Activated CD4-positive, alpha-beta memory T cell treated with anti-CD3 and anti-CD28 coated beads for 36 hours (primary cell): Measurements from ENCODE around the gene COA8. TPM values are rescaled to one million over a fixed set of nuclear protein-coding genes. Genes with fewer than 3 reads are reported as not detected.

Experiments
- CTCF ChIA-PET: fragments of 350-600 bp; sonication (Branson Sonifier 250); formaldehyde crosslinking; loops from one replicate; lab custom pipeline; 2021; ENCODE audit warnings: antibody characterized with exemption, inconsistent platforms; lab: Charles Lee
- POLR2A ChIA-PET: fragments of 350-600 bp; sonication (Branson Sonifier 250); formaldehyde crosslinking; loops from one replicate; lab custom pipeline; 2021; ENCODE audit warnings: antibody characterized with exemption; lab: Charles Lee
- DNase-seq: peaks from one replicate; pipeline ENCODE4 v3.0.0-alpha.2; 2020
- H3K27ac Mint-ChIP-seq: one replicate; pipeline ENCODE4 v1.8.0; 2021; ENCODE audit warnings: mixed read lengths
- H3K27me3 Mint-ChIP-seq: one replicate; pipeline ENCODE4 v1.8.0; 2021; ENCODE audit warnings: mixed read lengths
- H3K36me3 Mint-ChIP-seq: one replicate; pipeline ENCODE4 v1.8.0; 2021; ENCODE audit warnings: mixed read lengths
- H3K4me1 Mint-ChIP-seq: one replicate; pipeline ENCODE4 v1.8.0; 2021; ENCODE audit warnings: low read depth, mixed read lengths
- H3K4me3 Mint-ChIP-seq: one replicate; pipeline ENCODE4 v1.8.0; 2021; ENCODE audit warnings: mild to moderate bottlenecking, mixed read lengths
- H3K9me3 Mint-ChIP-seq: one replicate; pipeline ENCODE4 v1.8.0; 2021; ENCODE audit warnings: mixed read lengths
- intact Hi-C: fragments of 100-400 bp; cut with micrococcal nuclease; formaldehyde crosslinking; loops from one replicate; pipeline ENCODE4 v1.15.1; 2023
- total RNA-seq, 2 experiments: library from RNA; stranded (reverse); gene quantifications; one replicate each; pipeline ENCODE4 v1.2.3, GENCODE V29; 2021

Gene COA8
- total RNA-seq, 2 experiments from 2014 or later: 46.2 to 48.9 TPM

DNA sequence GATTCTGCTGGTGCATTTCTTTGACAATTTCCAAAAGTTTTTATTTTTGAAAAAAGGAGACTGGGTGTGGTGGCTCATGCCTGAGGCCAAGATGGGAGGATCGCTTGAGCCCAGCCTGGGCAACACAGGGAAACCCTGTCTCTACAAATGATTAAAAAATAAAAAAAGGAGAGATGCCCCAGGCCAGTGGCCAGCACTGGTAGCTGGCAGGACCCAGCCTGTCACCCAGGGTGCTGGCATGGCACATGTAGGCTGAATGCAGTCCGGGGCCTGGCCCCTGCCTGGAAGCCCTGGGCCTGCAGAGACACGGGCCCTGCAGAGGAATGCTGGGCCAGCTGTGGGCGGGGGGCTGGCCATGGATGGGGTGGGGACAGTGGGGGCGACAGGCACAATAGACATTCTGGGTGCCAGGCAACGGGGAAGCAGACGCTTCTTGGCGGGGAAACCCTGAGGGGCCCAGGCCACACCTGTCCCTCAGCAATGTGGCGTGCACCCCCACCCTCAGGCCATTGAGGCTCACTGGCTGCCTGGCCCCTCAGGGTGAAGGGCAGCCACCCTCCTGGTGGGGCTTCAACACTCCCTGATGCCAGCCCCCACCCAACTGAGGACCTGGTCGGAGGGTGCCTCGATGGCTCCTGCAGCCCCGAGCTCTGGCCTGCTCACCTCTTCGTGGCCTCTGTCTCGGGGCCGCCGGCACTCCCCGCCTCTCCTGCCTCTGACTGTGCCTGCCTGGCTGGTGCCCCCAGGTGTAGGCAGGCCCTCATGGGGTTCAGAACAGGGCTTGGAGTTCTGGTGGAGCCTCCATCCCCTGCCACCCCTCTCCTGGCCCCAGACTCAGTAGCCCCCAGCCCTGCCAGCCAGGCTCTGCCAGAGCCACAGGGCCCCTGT is 21.7 kb upstream of the COA8 start:
- H3K4me1 Mint-ChIP-seq: no peaks in the 10 kb centered on the region
- H3K4me3 Mint-ChIP-seq: no peak overlapping the region
- ChIA-PET POLR2A (no interaction called here), CTCF (interaction anchor here (0.7 to 0.9 kb wide), 2 partner anchors 19 to 23 kb away, joined by 3 read pairs; no protein-coding TSS in a partner anchor)
- no peaks in the 10 kb centered on the region for H3K9me3 Mint-ChIP-seq
- no peak for DNase-seq
- no peaks in the 10 kb centered on the region for H3K27me3 Mint-ChIP-seq
- no peaks in the 10 kb centered on the region for H3K36me3 Mint-ChIP-seq
- intact Hi-C loops: no loop called here
- H3K27ac Mint-ChIP-seq: no peak overlapping the region

- DNase-seq: no peak
- H3K4me1 Mint-ChIP-seq: no peaks in the 10 kb centered on the region
- no peaks in the 10 kb centered on the region for H3K9me3 Mint-ChIP-seq
- ChIA-PET CTCF (interaction anchor here (1.0 kb wide), 1 partner anchor 12 kb away, joined by 3 read pairs; no protein-coding TSS in a partner anchor), POLR2A (no interaction called here)
- no peaks in the 10 kb centered on the region for H3K36me3 Mint-ChIP-seq
- no peak overlapping the region for H3K4me3 Mint-ChIP-seq
- H3K27ac Mint-ChIP-seq: no peak overlapping the region
- intact Hi-C loops: no loop called here
- no peaks in the 10 kb centered on the region for H3K27me3 Mint-ChIP-seq
Observed at GRCh38 chr14:103541709-103542604, 20.8 kb upstream of the COA8 start.

- DNase-seq: no peak
- POLR2A ChIA-PET: no interaction called here
- H3K27ac Mint-ChIP-seq: no peak overlapping the region
Observed at GRCh38 chr14:103542605-103543088, 20.1 kb upstream of the COA8 start.

GRCh38 chr14:103543140-103543539 is 19.6 kb upstream of the COA8 start:
- H3K4me3 Mint-ChIP-seq: no peak overlapping the region
- no peak for DNase-seq
- intact Hi-C loops: no loop called here
- H3K4me1 Mint-ChIP-seq: no peaks in the 10 kb centered on the region
- no peak overlapping the region for H3K27ac Mint-ChIP-seq
- POLR2A ChIA-PET: no interaction called here
- CTCF ChIA-PET: interaction anchor here (1.0 to 6.5 kb wide), 2 partner anchors 13 to 24 kb away, joined by 3 to 63 read pairs; no protein-coding TSS in a partner anchor
- H3K36me3 Mint-ChIP-seq: no peaks in the 10 kb centered on the region
- no peaks in the 10 kb centered on the region for H3K9me3 Mint-ChIP-seq
- no peaks in the 10 kb centered on the region for H3K27me3 Mint-ChIP-seq

More at GRCh38 chr14:103542605-103543088, 20.1 kb upstream of the COA8 start:
- no peaks in the 10 kb centered on the region for H3K27me3 Mint-ChIP-seq
- no peaks in the 10 kb centered on the region for H3K36me3 Mint-ChIP-seq
- no peak overlapping the region for H3K4me3 Mint-ChIP-seq
- H3K4me1 Mint-ChIP-seq: no peaks in the 10 kb centered on the region
- no peaks in the 10 kb centered on the region for H3K9me3 Mint-ChIP-seq
- intact Hi-C loops: no loop called here
- CTCF ChIA-PET: interaction anchor here (1.0 to 6.5 kb wide), 2 partner anchors 13 to 24 kb away, joined by 3 to 63 read pairs; no protein-coding TSS in a partner anchor

DNA sequence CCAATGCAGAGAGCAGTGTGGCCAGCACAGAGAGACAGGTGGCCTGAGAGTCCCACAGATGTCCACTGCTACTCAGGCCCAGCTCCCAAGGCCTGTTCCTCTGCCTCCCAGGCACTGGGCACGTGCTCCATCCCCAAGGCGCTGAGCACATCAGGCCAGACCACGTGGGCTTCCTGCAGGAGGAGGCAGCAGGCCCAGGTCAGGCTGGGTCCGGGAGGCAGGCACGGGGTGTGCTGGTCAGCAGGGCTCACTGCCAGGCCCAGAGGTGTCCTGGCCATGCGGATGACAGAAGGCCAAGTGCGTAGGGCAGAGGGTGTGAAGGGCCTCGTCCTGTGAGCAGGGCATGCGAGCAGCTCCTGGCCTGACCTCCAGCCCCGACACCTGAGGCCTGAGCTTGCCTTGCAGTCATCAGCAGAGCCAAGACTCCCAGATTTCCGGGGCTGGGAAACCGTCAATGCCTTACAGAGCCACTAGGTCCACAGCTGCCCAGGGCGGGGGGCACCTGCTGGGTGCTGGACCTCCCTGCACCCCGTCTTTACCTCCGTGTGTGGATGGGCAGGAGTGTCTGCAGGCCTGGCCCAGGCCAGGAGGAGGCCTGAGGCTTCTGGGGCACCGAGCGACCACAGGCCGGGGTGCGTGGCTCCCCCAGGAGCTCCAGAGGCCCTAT is 18.9 kb upstream of the COA8 start:
- Mint-ChIP-seq H3K4me3 (no peak overlapping the region), H3K27me3 (no peaks in the 10 kb centered on the region), H3K9me3 (no peaks in the 10 kb centered on the region), H3K36me3 (no peaks in the 10 kb centered on the region), H3K27ac (no peak overlapping the region), H3K4me1 (no peaks in the 10 kb centered on the region)
- intact Hi-C loops: no loop called here
- ChIA-PET CTCF (interaction anchor here (6.5 kb wide), 1 partner anchor 25 kb away, joined by 63 read pairs; no protein-coding TSS in a partner anchor), POLR2A (no interaction called here)
- DNase-seq: no peak

DNA sequence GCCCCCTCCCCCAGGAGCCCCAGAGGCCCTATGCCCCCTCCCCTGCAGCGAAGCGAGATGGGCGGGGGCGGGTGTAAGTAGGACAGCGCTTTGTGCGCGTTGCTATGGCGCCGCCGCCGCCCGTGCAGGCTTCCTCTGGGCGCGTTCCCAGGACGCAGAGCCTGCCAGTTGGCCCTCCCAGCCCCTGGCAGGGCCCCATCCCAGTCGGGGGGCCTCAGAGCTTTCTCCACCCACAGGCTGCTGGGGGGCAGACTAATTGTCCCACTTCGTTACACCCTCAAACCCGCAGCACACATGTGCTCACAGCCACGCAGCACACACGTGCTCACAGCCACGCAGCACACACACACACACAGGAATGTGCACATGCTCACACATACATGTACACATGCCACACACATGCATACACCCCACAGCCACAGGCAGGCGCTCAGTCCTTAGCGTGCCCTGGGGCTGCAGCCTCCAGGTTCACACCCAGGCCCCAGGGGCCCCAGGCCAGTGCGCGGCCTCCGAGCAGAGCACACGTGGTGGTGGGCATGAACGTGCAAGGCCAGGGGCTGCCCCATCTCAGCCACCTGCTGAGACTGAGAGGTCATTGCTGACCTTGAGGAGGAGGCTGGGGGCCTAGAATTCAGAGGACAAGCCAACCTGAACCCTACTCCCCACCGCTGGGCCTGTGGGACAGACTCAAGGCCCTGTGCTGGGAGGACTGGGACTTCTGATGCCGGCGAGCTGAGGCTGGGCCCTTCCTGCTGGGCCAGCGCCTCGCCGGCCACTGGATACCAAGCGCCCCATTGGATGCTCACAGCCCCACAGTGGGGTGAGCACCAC is 18.2 kb upstream of the COA8 start:
- no peak for DNase-seq
- intact Hi-C loops: no loop called here
- no peaks in the 10 kb centered on the region for H3K36me3 Mint-ChIP-seq

DNA sequence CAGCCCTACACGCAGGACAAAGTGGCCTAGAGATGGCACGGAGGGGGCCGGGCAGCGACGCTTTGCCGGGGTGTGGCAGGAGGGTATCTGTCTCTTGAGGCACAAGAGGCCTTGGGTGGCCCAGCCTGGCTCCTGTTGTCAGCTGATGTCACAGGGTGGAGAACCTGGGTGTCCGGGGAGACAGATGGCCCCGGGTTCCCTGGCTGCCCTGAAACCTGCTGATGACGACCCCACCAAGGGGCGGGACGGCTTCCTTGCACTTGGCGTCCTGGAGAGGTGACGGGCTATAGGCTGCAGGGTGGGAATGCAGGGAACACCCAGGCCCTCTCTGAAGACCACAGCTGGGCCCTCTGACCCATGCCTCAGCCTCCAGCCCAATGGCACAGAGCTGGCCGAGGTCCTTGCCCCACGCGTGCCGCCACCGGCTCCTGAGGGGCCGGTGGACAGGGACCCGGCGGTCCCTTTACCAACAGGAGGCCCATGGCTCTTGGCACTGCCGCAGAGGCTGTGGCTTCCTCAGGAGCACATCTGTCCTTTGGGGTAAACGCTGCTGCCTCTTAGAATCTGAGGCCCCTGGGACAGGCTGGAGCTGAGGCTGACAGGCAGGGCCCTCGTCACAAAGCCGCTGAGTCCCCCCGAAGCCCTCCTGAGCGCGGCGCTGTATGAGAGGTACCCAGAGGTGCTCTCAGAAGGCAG is 17.4 kb upstream of the COA8 start:
- H3K4me1 Mint-ChIP-seq: no peaks in the 10 kb centered on the region
- ChIA-PET POLR2A (no interaction called here), CTCF (interaction anchor here (1.0 to 6.5 kb wide), 6 partner anchors 9 to 46 kb away, joined by 3 to 63 read pairs (median 6); no protein-coding TSS in a partner anchor)
- H3K27me3 Mint-ChIP-seq: no peaks in the 10 kb centered on the region
- no peak for DNase-seq
- H3K36me3 Mint-ChIP-seq: no peaks in the 10 kb centered on the region
- intact Hi-C loops: no loop called here
- no peak overlapping the region for H3K27ac Mint-ChIP-seq
- H3K4me3 Mint-ChIP-seq: no peak overlapping the region
- H3K9me3 Mint-ChIP-seq: no peaks in the 10 kb centered on the region

More for the DNA sequence above, 18.2 kb upstream of the COA8 start:
- H3K27me3 Mint-ChIP-seq: no peaks in the 10 kb centered on the region
- CTCF ChIA-PET: interaction anchor here (6.5 kb wide), 1 partner anchor 26 kb away, joined by 63 read pairs; no protein-coding TSS in a partner anchor
- H3K9me3 Mint-ChIP-seq: no peaks in the 10 kb centered on the region
- H3K27ac Mint-ChIP-seq: no peak overlapping the region
- no peaks in the 10 kb centered on the region for H3K4me1 Mint-ChIP-seq
- no peak overlapping the region for H3K4me3 Mint-ChIP-seq
- POLR2A ChIA-PET: no interaction called here

- intact Hi-C loops: loop anchor here (1.0 to 2.0 kb wide), 2 partner anchors 27 to 46 kb away; no protein-coding TSS in a partner anchor
- no peaks in the 10 kb centered on the region for H3K36me3 Mint-ChIP-seq
- no peak overlapping the region for H3K27ac Mint-ChIP-seq
- no peak overlapping the region for H3K4me3 Mint-ChIP-seq
- ChIA-PET POLR2A (no interaction called here), CTCF (interaction anchor here (1.0 to 6.5 kb wide), 7 partner anchors 9 to 46 kb away, joined by 3 to 63 read pairs (median 5); no protein-coding TSS in a partner anchor)
- no peaks in the 10 kb centered on the region for H3K9me3 Mint-ChIP-seq
- no peaks in the 10 kb centered on the region for H3K4me1 Mint-ChIP-seq
- DNase-seq: no peak
- no peaks in the 10 kb centered on the region for H3K27me3 Mint-ChIP-seq
Observed at GRCh38 chr14:103545915-103546651, 16.7 kb upstream of the COA8 start.

DNA sequence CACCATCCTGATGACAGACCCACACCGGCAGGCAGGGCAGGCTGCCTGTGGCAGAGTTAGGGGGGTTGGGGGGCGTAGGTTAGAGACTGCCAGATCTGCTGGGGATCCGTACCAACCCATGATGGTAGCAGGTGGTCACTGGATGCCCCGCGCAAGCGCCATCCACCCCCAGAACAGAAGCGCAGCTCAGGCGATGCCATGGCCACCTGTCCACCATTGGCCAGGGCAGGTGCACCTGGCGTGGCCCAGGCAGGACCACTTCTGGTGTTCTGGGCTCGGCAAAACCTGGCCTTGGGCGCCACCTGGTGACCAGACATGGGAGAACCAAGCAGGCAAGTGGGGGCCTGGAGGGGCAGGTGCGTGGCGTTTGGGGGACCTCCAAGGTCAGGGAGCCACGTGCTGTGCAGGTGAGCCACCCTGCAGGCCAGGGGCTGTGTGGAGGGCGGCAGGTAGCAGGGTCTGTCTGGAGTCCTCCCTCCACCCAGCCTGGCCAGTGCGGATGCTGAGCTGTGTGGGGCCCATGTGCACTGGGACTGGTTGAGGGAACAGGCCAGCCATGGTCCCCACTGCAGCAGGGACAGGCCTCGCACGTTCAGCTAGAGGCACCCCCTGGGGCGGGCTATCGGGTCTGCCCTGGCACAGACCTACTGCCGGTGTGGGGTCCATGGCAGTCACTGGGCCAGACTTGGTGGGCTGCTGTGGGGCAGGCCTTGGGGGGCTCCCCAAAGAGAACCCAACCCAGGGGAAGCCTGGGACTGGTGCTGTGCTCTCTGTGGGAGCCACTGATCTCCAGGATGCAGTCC is 15.9 kb upstream of the COA8 start:
- H3K27me3 Mint-ChIP-seq: no peaks in the 10 kb centered on the region
- intact Hi-C loops: loop anchor here (1.0 to 2.0 kb wide), 2 partner anchors 28 to 47 kb away; no protein-coding TSS in a partner anchor
- POLR2A ChIA-PET: no interaction called here

More for the DNA sequence above, 15.9 kb upstream of the COA8 start:
- Mint-ChIP-seq H3K4me1 (no peaks in the 10 kb centered on the region), H3K27ac (no peak overlapping the region), H3K36me3 (no peaks in the 10 kb centered on the region), H3K4me3 (no peak overlapping the region), H3K9me3 (no peaks in the 10 kb centered on the region)
- CTCF ChIA-PET: interaction anchor here (0.7 to 6.5 kb wide), 11 partner anchors 10 to 58 kb away, joined by 3 to 63 read pairs (median 4); partner anchors contain the start of gene BAG5
- peak; percentile 76 for DNase-seq
